ENCODE measurements around the gene SUCLA2.

SUCLA2 gene

DNA sequence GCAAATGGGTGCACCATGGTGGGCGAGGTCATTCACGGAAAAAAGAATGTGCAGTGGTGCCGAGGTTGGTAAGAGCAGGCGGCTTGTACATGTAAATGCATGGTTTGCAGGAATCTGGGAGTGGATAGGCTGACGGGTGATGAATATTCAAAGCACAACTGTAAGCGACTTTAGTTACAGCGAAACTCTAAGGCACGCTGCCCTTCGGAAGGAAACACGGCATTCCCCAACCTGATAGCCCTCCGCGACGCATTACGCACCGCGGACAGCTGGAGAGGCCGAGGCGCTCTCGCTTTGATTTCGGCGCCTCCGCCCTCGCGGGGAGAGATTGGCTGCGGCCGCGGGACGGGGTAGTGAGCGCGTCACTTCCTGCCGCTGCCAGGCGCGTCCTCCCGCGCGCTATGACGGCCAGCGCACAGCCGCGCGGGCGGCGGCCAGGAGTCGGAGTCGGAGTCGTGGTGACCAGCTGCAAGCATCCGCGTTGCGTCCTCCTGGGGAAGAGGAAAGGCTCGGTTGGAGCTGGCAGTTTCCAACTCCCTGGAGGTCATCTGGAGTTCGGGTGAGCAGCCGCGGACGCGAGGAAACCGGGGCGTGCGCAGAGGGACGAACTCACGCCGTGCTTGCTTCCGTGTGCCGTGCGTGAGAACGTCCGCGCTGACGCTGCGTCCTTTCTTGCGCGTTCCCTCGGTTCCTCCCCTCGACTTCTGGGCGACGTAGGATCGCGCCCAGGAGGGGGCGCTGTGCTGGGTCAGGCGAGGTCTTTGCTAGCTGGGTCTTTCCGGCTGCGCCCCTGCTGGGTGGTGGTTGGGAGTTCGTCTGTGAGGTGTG, 36.5 kb upstream of the SUCLA2 start, which contains the start of gene NUDT15:
Gene NUDT15, plus strand, starts transcription at position 381 of the 828 bp plus-strand sequence. Its CDS starts 21 bp downstream, at position 402.
- peak; percentile 97 for TF ChIP-seq CTCF (conservative IDR thresholded peaks at IDR 0.05)
- H3K27ac ChIP-seq: peak within 1 kb of the TSS; percentile 92

GRCh38 chr13:48029859-48030258, 28.8 kb upstream of the SUCLA2 start:
- H3K27ac ChIP-seq: no peak overlapping the region
- TF ChIP-seq CTCF (conservative IDR thresholded peaks at IDR 0.05): no peak

GRCh38 chr13:48028066-48028465, 27.0 kb upstream of the SUCLA2 start:
- H3K27ac ChIP-seq: no peak overlapping the region
- TF ChIP-seq CTCF (conservative IDR thresholded peaks at IDR 0.05): no peak

- H3K27ac ChIP-seq: no peak overlapping the region
- no peak for TF ChIP-seq CTCF (conservative IDR thresholded peaks at IDR 0.05)
These were observed 18.7 kb upstream of the SUCLA2 start for GRCh38 chr13:48019796-48020195.

- peak overlapping the region; percentile 39 for H3K27ac ChIP-seq
- no peak for TF ChIP-seq CTCF (conservative IDR thresholded peaks at IDR 0.05)
These were observed 17.6 kb upstream of the SUCLA2 start for GRCh38 chr13:48018637-48019036.

GRCh38 chr13:48014359-48014758, 13.3 kb upstream of the SUCLA2 start:
- TF ChIP-seq CTCF (conservative IDR thresholded peaks at IDR 0.05): no peak
- H3K27ac ChIP-seq: no peak overlapping the region

- no peak for TF ChIP-seq CTCF (conservative IDR thresholded peaks at IDR 0.05)
- no peak overlapping the region for H3K27ac ChIP-seq
These were observed 11.6 kb upstream of the SUCLA2 start for GRCh38 chr13:48012668-48013067.

Measured in VCaP (cell line).